ENCODE measurements around the gene CCNY.

CCNY gene

GRCh38 chr10:35421553-35422178 is 85.4 kb downstream of the CCNY start:
- Histone ChIP-seq H3K9ac (no peak overlapping the region), H3K4me3 (ENCODE audit: low read depth, low read length) (no peak overlapping the region), H3K36me3 (ENCODE audit: control insufficient read depth, insufficient read depth, low read length) (no peaks in the 10 kb centered on the region), H3K79me2 (peaks cover 42% of the 10 kb centered on the region), H3K27me3 (ENCODE audit: control insufficient read depth, insufficient read depth, low read length) (no peaks in the 10 kb centered on the region), H3K27ac (no peak overlapping the region), H3K9me3 (ENCODE audit: control insufficient read depth, low read length) (no peaks in the 10 kb centered on the region), H2AFZ (no peak overlapping the region), H3K4me2 (ENCODE audit: low read length) (no peak overlapping the region), H3K4me1 (peaks cover 6% of the 10 kb centered on the region)
- no peak for TF ChIP-seq CTCF (IDR thresholded peaks at IDR 0.05)

DNA sequence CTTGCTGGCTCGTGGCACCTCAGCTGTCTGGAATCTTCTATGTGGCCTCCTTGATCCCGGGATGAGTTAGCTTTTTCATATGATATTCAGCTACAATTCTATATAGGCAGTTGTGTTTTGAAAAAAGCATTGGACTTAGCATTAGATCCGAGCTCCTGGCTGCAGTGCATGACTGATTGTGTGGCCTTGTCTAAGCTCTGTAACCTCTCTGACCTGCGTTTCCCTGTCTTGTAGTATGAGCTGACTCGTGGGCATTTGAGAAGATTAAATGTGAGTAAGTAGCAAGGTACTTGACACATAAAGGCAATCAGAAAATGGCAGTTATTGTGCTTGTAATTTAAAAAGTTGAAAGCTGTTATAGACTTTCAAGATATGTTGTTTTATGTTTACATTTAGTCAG is 85.9 kb downstream of the CCNY start:
- Histone ChIP-seq H3K4me1 (peaks cover 8% of the 10 kb centered on the region), H2AFZ (no peak overlapping the region), H3K4me3 (ENCODE audit: low read depth, low read length) (no peak overlapping the region), H3K27ac (no peak overlapping the region), H3K79me2 (peaks cover 45% of the 10 kb centered on the region), H3K36me3 (ENCODE audit: control insufficient read depth, insufficient read depth, low read length) (no peaks in the 10 kb centered on the region), H3K9me3 (ENCODE audit: control insufficient read depth, low read length) (no peaks in the 10 kb centered on the region), H3K4me2 (ENCODE audit: low read length) (no peak overlapping the region), H3K27me3 (ENCODE audit: control insufficient read depth, insufficient read depth, low read length) (no peaks in the 10 kb centered on the region), H3K9ac (no peak overlapping the region)
- no peak for TF ChIP-seq CTCF (IDR thresholded peaks at IDR 0.05)

DNA sequence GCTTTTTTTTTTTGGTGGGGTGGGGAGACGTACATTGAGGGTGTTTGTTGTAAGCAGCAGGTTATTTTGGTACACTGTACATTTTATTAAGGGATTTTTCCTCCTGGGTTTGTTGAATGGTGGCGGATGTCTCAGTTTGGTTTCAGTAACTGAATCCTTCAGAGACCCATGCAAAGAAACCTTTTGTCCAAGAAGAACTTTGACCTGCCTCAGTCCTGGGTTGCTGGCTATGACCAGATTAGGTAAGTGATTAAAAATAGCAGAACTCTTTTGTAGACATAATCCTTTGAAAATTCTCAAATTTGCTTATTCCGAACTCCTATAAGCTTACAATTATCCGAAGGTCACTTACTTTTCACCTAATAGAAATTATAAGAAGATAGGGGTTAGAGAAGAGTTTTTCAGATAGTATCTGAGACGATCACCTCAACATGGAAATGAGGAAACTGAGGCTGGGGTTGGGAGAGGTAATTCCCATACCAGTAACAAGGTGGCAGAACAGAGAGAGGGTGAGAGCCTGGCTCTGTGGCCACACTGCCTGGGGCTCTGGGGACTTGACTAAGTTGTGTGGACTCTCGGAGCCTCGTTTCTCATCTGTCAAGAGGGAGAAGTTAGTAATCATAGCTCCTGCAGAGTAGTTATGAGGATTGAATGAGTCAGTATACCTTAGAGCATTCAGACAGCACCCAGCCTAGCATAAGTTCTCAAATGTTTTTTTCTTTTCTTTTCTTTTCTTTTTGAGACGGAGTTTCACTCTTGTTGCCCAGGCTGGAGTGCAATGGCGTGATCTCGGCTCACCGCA is 87.4 kb downstream of the CCNY start:
- Histone ChIP-seq H3K9ac (no peak overlapping the region), H3K9me3 (ENCODE audit: control insufficient read depth, low read length) (no peaks in the 10 kb centered on the region), H3K4me3 (ENCODE audit: low read depth, low read length) (no peak overlapping the region), H3K79me2 (peaks cover 46% of the 10 kb centered on the region), H3K27ac (no peak overlapping the region), H2AFZ (no peak overlapping the region), H3K4me1 (peaks cover 6% of the 10 kb centered on the region), H3K36me3 (ENCODE audit: control insufficient read depth, insufficient read depth, low read length) (no peaks in the 10 kb centered on the region), H3K27me3 (ENCODE audit: control insufficient read depth, insufficient read depth, low read length) (no peaks in the 10 kb centered on the region), H3K4me2 (ENCODE audit: low read length) (no peak overlapping the region)
- no peak for TF ChIP-seq CTCF (IDR thresholded peaks at IDR 0.05)

- H3K9ac ChIP-seq, result no peak overlapping the region
- no peaks in the 10 kb centered on the region for H3K27me3 ChIP-seq (ENCODE audit: control insufficient read depth, insufficient read depth, low read length)
- H2AFZ ChIP-seq, result no peak overlapping the region
- H3K9me3 ChIP-seq (ENCODE audit: control insufficient read depth, low read length), result no peaks in the 10 kb centered on the region
- peaks cover 6% of the 10 kb centered on the region for H3K4me1 ChIP-seq
- H3K36me3 ChIP-seq (ENCODE audit: control insufficient read depth, insufficient read depth, low read length), result no peaks in the 10 kb centered on the region
- H3K79me2 ChIP-seq, result peaks cover 41% of the 10 kb centered on the region
- no peak overlapping the region for H3K4me3 ChIP-seq (ENCODE audit: low read depth, low read length)
- no peak for TF ChIP-seq CTCF (IDR thresholded peaks at IDR 0.05)
- H3K27ac ChIP-seq, result no peak overlapping the region
- H3K4me2 ChIP-seq (ENCODE audit: low read length), result no peak overlapping the region
Observed at GRCh38 chr10:35424680-35425285, 88.5 kb downstream of the CCNY start.
